ENCODE data around the gene SRSF11.
"Not testable (repeated sequence)": the region's sequence is repeated elsewhere in the genome, so short reads cannot be mapped to it uniquely, and the experiment has no call there.

SRSF11 gene

GRCh38 chr1:70205434-70206118 lies 15.6 kb upstream of the SRSF11 start, which contains the start of gene LRRC40:
Gene LRRC40, minus strand, starts transcription at chr1:70205579. Its CDS starts 39 bp downstream, at chr1:70205540.
- H3K4me3 Mint-ChIP-seq = peak within 1 kb of the TSS; percentile 98
- no peaks in the 10 kb centered on the region for H3K9me3 Mint-ChIP-seq
- H3K27me3 Mint-ChIP-seq = no peaks in the 10 kb centered on the region
- peaks cover 26% of the 10 kb centered on the region for H3K36me3 Mint-ChIP-seq (ENCODE audit: low read depth)
- peaks cover 75% of the 10 kb centered on the region for H3K4me1 Mint-ChIP-seq (ENCODE audit: low read depth)
- H3K27ac Mint-ChIP-seq = peak within 1 kb of the TSS; percentile 96

- Mint-ChIP-seq H3K4me3 (peak overlapping the region; percentile 98), H3K4me1 (ENCODE audit: low read depth) (peaks cover 82% of the 10 kb centered on the region), H3K27ac (peak overlapping the region; percentile 96), H3K36me3 (ENCODE audit: low read depth) (peaks cover 30% of the 10 kb centered on the region)
- H3K27me3 Mint-ChIP-seq, H3K9me3 Mint-ChIP-seq: not testable (repeated sequence)
These were observed 14.3 kb upstream of the SRSF11 start for GRCh38 chr1:70206833-70207232.

- H3K27me3 Mint-ChIP-seq = no peaks in the 10 kb centered on the region
- H3K9me3 Mint-ChIP-seq = no peaks in the 10 kb centered on the region
- peak overlapping the region; percentile 98 for H3K4me3 Mint-ChIP-seq
- peaks cover 80% of the 10 kb centered on the region for H3K4me1 Mint-ChIP-seq (ENCODE audit: low read depth)
- peaks cover 26% of the 10 kb centered on the region for H3K36me3 Mint-ChIP-seq (ENCODE audit: low read depth)
- peak overlapping the region; percentile 53 for H3K27ac Mint-ChIP-seq
These were observed 13.7 kb upstream of the SRSF11 start for GRCh38 chr1:70207492-70207891.

- Mint-ChIP-seq H3K36me3 (ENCODE audit: low read depth) (peaks cover 26% of the 10 kb centered on the region), H3K27ac (no peak overlapping the region), H3K4me1 (ENCODE audit: low read depth) (peaks cover 80% of the 10 kb centered on the region), H3K9me3 (no peaks in the 10 kb centered on the region), H3K27me3 (no peaks in the 10 kb centered on the region), H3K4me3 (no peak overlapping the region)
These were observed 12.9 kb upstream of the SRSF11 start for GRCh38 chr1:70208292-70208691.

- peaks cover 65% of the 10 kb centered on the region for H3K4me1 Mint-ChIP-seq (ENCODE audit: low read depth)
- no peaks in the 10 kb centered on the region for H3K9me3 Mint-ChIP-seq
- H3K36me3 Mint-ChIP-seq (ENCODE audit: low read depth) = peaks cover 31% of the 10 kb centered on the region
- no peak overlapping the region for H3K4me3 Mint-ChIP-seq
- no peak overlapping the region for H3K27ac Mint-ChIP-seq
- H3K27me3 Mint-ChIP-seq = no peaks in the 10 kb centered on the region
These were observed 10.4 kb upstream of the SRSF11 start for GRCh38 chr1:70210820-70211219.

- Mint-ChIP-seq H3K9me3 (no peaks in the 10 kb centered on the region), H3K4me3 (no peak overlapping the region), H3K36me3 (ENCODE audit: low read depth) (peaks cover 38% of the 10 kb centered on the region), H3K27ac (peak overlapping the region; percentile 68), H3K4me1 (ENCODE audit: low read depth) (peaks cover 60% of the 10 kb centered on the region), H3K27me3 (no peaks in the 10 kb centered on the region)
These were observed 9.6 kb upstream of the SRSF11 start for GRCh38 chr1:70211541-70211940.

GRCh38 chr1:70220015-70220414 lies 1.2 kb upstream of the SRSF11 start:
- Mint-ChIP-seq H3K27ac (peak overlapping the region; percentile 75), H3K9me3 (no peaks in the 10 kb centered on the region), H3K4me1 (ENCODE audit: low read depth) (peaks cover 34% of the 10 kb centered on the region), H3K36me3 (ENCODE audit: low read depth) (peaks cover 56% of the 10 kb centered on the region), H3K4me3 (peak overlapping the region; percentile 57), H3K27me3 (no peaks in the 10 kb centered on the region)

- no peaks in the 10 kb centered on the region for H3K27me3 Mint-ChIP-seq
- peaks cover 38% of the 10 kb centered on the region for H3K4me1 Mint-ChIP-seq (ENCODE audit: low read depth)
- H3K36me3 Mint-ChIP-seq (ENCODE audit: low read depth) = peaks cover 52% of the 10 kb centered on the region
- H3K27ac Mint-ChIP-seq = peak overlapping the region; percentile 92
- peak overlapping the region; percentile 91 for H3K4me3 Mint-ChIP-seq
- no peaks in the 10 kb centered on the region for H3K9me3 Mint-ChIP-seq
These were observed 503 bp upstream of the SRSF11 start for GRCh38 chr1:70220517-70221237.

- Mint-ChIP-seq H3K9me3 (no peaks in the 10 kb centered on the region), H3K4me1 (ENCODE audit: low read depth) (peaks cover 53% of the 10 kb centered on the region), H3K27ac (peak overlapping the region; percentile 92), H3K4me3 (peak overlapping the region; percentile 91), H3K27me3 (no peaks in the 10 kb centered on the region), H3K36me3 (ENCODE audit: low read depth) (peaks cover 43% of the 10 kb centered on the region)
These were observed 1.6 kb downstream of the SRSF11 start for GRCh38 chr1:70222716-70223235.

GRCh38 chr1:70224954-70225353 lies 3.8 kb downstream of the SRSF11 start:
- H3K9me3 Mint-ChIP-seq = no peaks in the 10 kb centered on the region
- peak overlapping the region; percentile 37 for H3K4me3 Mint-ChIP-seq
- H3K27me3 Mint-ChIP-seq = no peaks in the 10 kb centered on the region
- peaks cover 55% of the 10 kb centered on the region for H3K4me1 Mint-ChIP-seq (ENCODE audit: low read depth)
- H3K27ac Mint-ChIP-seq = no peak overlapping the region
- H3K36me3 Mint-ChIP-seq (ENCODE audit: low read depth) = peaks cover 61% of the 10 kb centered on the region

GRCh38 chr1:70227439-70227838 lies 6.3 kb downstream of the SRSF11 start:
- no peak overlapping the region for H3K4me3 Mint-ChIP-seq
- peaks cover 48% of the 10 kb centered on the region for H3K4me1 Mint-ChIP-seq (ENCODE audit: low read depth)
- peak overlapping the region; percentile 9 for H3K27ac Mint-ChIP-seq
- H3K27me3 Mint-ChIP-seq = no peaks in the 10 kb centered on the region
- peaks cover 73% of the 10 kb centered on the region for H3K36me3 Mint-ChIP-seq (ENCODE audit: low read depth)
- H3K9me3 Mint-ChIP-seq = no peaks in the 10 kb centered on the region

- Mint-ChIP-seq H3K4me3 (no peak overlapping the region), H3K27ac (no peak overlapping the region), H3K4me1 (ENCODE audit: low read depth) (peaks cover 36% of the 10 kb centered on the region), H3K36me3 (ENCODE audit: low read depth) (peaks cover 72% of the 10 kb centered on the region), H3K27me3 (no peaks in the 10 kb centered on the region), H3K9me3 (no peaks in the 10 kb centered on the region)
These were observed 7.5 kb downstream of the SRSF11 start for GRCh38 chr1:70228670-70229069.

GRCh38 chr1:70231475-70231874 lies 10.3 kb downstream of the SRSF11 start:
- Mint-ChIP-seq H3K4me3 (no peak overlapping the region), H3K4me1 (ENCODE audit: low read depth) (peaks cover 17% of the 10 kb centered on the region), H3K9me3 (no peaks in the 10 kb centered on the region), H3K27me3 (no peaks in the 10 kb centered on the region), H3K27ac (no peak overlapping the region), H3K36me3 (ENCODE audit: low read depth) (peaks cover 79% of the 10 kb centered on the region)

GRCh38 chr1:70234733-70235132 lies 13.6 kb downstream of the SRSF11 start:
- Mint-ChIP-seq H3K4me3 (no peak overlapping the region), H3K4me1 (ENCODE audit: low read depth) (peaks cover 1% of the 10 kb centered on the region), H3K27ac (no peak overlapping the region), H3K36me3 (ENCODE audit: low read depth) (peaks cover 71% of the 10 kb centered on the region), H3K9me3 (no peaks in the 10 kb centered on the region), H3K27me3 (no peaks in the 10 kb centered on the region)

GRCh38 chr1:70239940-70240339 lies 18.8 kb downstream of the SRSF11 start:
- no peak overlapping the region for H3K27ac Mint-ChIP-seq
- no peak overlapping the region for H3K4me3 Mint-ChIP-seq
- H3K4me1 Mint-ChIP-seq (ENCODE audit: low read depth) = no peaks in the 10 kb centered on the region
- no peaks in the 10 kb centered on the region for H3K9me3 Mint-ChIP-seq
- peaks cover 76% of the 10 kb centered on the region for H3K36me3 Mint-ChIP-seq (ENCODE audit: low read depth)
- H3K27me3 Mint-ChIP-seq = no peaks in the 10 kb centered on the region
